NCI-H187 treated with DMSO at 0.1 percent for 48 hours (cell line): ENCODE data around the gene VMAC.

Experiments used
- DNase-seq: peaks from one replicate; lab custom pipeline; 2025; lab: John Stamatoyannopoulos, UW

Gene VMAC

GRCh38 chr19:5931251-5931650 is 26.6 kb downstream of the VMAC start:
- DNase-seq = no peak

- DNase-seq = no peak
Measured at GRCh38 chr19:5932146-5932545, 27.5 kb downstream of the VMAC start.

- DNase-seq = no peak
Measured at GRCh38 chr19:5932609-5933262, 28.1 kb downstream of the VMAC start.

DNA sequence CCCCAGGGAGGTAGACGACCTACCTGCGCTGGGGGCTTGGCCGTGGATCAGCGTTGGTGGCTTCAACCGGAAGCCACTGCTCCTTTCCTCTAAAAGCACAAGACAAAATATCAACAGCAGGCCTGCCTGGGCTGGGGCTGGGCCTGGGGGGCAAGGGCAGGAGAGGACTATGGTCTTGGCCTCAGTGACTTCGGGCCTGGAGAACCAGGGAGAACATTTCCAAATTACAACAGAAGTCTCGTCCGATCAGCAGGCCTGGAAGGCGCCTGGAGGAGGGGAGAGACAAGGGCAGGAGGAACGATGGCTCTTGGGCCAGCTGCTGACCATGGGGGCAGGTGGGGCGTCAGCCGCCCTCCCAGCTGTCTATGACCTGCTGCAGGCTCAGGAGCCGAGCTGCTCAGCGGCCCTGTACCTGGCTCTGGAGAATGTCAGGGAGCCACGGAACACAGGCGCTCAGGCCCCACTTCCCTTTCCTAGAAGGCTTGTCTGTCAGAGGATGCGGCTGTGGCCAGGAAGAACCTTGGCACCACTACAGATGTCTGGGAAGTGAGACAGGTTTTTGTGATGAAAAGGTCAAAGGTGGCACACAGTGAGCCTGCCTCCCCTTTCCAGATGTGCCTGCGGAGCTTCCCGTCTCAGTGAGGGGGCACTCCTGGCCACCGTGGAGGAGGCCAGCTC is 28.9 kb downstream of the VMAC start:
- DNase-seq = no peak

DNA sequence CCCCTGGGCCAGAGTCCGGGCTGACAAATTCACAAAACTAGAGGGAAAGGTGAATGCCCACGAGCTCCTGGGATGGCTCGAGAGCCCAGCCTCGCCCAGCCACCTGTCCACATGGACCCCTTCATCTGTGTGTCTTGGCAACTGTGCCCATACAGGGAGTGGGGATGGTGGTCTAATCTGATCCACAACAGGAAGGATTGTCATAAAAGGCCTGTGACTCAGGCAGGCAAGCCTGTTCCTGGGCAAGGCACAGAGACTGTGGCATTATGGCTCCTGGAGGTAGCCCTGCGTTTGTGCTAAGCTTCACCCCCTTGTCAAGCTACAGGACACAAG is 29.4 kb downstream of the VMAC start:
- no peak for DNase-seq

GRCh38 chr19:5934774-5935472 is 30.3 kb downstream of the VMAC start:
- DNase-seq = no peak

GRCh38 chr19:5935473-5936291 is 31.0 kb downstream of the VMAC start:
- DNase-seq = no peak

DNA sequence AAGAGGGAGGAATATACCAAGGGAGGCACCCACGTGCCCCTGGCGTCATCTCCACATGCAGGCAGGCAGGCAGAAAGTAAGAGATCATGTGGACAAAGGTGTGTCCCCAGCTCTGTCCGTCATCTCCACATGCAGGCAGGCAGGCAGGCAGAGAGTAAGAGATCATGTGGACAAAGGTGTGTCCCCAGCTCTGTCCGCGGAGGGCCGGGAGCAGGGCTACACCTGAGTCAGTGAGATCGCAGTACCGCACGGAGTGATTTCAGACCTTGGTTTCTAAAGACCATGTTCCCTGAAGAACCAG is 31.6 kb downstream of the VMAC start:
- no peak for DNase-seq

- no peak for DNase-seq
Measured at GRCh38 chr19:5937550-5937949, 32.9 kb downstream of the VMAC start.

- no peak for DNase-seq
Measured at GRCh38 chr19:5940260-5941208, 35.9 kb downstream of the VMAC start.

GRCh38 chr19:5941673-5942072 is 37.0 kb downstream of the VMAC start:
- no peak for DNase-seq

DNA sequence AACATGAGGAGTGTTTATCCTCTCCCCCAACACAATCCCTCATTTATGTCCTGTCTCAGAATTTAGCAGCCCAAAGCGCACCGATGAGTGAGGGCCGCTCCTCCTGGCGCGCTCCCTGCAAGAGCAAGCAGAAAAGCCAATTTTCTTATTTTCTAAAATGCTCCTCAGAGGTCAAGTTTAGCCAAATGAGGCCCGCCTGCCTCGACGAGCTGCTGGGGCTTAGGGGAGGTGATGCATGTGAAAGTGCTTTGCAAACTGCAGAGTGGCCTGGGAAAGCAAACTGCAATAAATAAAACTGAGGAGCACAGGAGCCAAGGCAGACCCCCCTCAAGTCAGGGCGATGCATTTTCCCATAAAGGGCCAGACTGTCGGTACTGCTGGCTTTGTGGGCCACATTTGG is 38.4 kb downstream of the VMAC start:
- DNase-seq = no peak

DNA sequence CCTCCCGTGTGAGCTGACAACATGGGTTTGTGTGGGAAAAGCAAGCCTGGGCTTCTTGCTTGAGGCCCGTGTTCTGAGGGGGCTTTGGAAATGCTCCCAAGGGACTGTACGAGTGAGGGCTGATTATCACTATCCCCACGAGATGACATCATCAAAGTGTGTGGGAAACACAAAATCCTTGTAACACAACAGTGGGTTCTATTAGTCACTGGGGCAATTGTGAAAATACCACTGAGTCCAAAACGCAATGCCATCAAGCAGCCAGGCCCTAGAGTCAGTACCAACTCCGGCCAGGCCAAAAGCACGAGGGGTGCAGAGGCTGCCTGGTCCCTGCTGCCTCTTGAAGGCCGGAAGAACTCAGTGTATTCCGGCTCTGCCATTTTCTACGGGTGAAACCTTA is 39.0 kb downstream of the VMAC start:
- DNase-seq = no peak

- DNase-seq = no peak
Measured at GRCh38 chr19:5947435-5947834, 42.8 kb downstream of the VMAC start.

DNA sequence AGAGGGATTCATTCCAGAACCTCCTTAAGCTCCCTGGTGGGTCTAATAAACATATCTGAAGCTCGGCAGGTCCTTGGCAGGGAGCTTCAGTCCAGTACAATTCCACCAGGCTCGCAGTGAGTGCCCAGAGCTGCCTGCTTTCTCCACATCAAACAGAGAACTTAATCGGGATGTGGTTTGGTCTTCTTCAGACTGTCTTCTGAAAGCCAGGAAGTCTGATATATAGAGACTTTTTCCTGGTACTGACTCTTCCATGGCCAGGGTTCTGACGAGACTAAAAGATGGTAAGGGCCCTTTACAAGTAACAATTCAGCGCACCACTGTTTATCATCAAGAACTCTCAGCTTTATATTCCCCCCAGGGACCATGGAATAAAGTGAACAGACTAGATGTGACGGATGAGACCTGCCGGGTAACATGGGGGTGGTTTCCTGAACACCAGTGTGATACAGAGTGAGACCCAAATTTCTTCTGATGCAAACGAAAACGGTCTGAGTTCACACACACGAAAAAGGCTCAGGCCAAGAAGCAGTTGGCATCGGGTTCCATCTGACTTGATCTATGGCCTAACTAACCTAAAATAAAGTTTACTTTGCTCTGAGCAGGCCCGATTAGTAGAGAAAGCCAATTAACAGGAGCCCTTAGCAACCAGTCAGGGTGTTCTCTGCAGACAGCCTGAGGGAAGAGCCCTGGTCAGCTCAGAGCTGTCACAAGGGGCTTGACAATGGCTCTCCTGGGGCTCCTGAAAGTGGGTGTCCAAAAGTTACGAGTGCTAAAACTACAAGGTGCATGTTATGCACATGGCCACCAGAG is 44.3 kb downstream of the VMAC start:
- DNase-seq = no peak

DNA sequence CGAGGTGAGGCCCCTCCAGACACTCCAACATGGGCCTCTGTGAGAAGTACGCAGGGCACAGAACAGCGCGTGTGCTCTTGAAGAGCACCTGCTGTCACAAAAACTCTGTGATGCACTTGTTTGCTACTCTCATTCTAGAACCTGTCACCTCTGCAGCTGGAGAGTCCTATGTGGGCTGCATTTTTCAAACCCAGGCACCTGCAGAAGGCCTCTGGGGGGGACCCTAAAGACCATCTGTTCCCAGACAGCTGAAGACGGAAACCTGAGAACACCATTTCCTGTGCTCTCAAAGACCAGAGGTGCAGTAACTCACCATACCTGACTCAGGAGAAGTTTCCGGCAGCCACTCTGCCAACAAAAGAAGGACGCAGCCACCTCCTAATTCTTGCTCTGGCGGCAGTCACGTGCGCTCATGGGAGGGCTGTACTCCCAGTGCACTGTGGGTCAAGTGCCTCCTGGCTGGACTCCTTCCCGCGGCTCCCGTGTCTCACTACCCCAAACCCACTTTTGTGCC is 45.2 kb downstream of the VMAC start:
- peak; percentile 46 for DNase-seq

DNA sequence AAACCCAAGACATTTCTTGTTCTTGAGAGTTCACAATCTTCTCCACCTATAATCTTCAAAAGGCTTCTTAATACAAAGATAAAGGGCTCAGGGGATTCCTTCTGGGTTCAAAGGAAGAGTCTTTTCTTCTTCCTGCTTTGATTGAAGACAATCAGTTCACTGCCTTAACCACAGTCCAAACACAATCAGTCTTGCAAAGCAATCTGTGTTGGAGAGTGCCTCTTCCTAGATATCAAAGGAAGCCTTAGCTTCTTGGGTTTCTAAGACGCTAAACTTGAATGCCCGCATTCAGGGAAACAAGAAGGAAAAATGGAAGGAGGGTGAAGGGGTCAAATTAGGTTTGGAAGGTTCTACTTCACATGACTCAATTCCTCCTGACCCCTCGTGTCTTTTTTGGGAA is 46.1 kb downstream of the VMAC start:
- no peak for DNase-seq

DNA sequence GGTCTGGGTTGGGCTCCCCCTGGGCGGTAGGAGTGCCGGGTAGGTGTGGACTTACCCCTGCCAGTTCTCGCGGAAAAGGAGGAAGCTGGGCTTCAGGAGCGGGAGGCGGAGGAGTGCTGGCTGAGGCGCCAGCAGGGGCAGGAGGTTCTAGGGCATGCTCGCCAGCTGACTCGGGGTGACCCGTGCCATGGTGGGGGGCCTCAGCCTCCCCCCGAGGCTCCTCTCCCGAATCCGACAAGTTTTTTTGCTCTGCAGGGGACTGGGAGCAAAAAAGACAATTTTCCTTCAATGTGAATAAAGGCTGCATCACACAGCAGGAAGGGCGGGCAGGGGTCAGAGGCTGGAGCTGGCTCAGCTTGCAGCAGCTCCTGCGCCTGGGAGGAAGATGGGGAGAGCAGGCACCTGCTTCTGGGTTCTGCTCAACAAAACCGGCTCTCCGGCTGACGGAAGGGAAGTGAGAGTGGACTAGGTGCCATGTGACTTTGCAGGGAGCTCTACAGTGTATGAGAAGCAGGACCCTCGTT is 46.7 kb downstream of the VMAC start:
- DNase-seq = no peak

GRCh38 chr19:5952193-5953029 is 47.7 kb downstream of the VMAC start:
- no peak for DNase-seq
